Activated CD4-positive, CD25-positive, alpha-beta regulatory T cell (primary cell): ENCODE measurements around the gene BMP2K.
"Not testable (repeated sequence)": the region's sequence is repeated elsewhere in the genome, so short reads cannot be mapped to it uniquely, and the experiment has no call there.

Experiments
- DNase-seq, 4 experiments: peaks; one replicate each; lab custom pipeline; 2025; lab: John Stamatoyannopoulos, UW

The BMP2K gene

GRCh38 chr4:78795594-78796416 lies 19.7 kb downstream of the BMP2K start:
- DNase-seq, result not testable (repeated sequence)

DNA sequence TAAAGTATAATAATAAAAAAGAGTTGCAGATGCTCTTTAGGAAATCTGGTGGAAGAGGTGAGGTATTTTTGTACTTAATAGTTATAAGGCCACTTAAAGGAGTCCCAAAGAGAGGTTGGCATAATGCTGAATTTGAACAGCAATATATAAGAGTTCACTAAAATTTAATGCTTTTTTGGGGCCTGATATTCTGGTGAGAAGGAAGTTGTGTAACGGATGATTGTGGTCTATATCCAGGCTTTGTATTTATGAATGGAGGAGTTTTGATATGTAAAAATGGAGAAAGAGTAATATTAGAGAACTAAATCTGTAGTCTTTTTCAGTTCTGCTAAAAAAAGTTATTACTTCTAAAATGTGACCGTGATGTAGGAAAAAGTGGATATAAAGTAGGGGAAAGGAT lies 20.4 kb downstream of the BMP2K start:
- no peak for DNase-seq

DNA sequence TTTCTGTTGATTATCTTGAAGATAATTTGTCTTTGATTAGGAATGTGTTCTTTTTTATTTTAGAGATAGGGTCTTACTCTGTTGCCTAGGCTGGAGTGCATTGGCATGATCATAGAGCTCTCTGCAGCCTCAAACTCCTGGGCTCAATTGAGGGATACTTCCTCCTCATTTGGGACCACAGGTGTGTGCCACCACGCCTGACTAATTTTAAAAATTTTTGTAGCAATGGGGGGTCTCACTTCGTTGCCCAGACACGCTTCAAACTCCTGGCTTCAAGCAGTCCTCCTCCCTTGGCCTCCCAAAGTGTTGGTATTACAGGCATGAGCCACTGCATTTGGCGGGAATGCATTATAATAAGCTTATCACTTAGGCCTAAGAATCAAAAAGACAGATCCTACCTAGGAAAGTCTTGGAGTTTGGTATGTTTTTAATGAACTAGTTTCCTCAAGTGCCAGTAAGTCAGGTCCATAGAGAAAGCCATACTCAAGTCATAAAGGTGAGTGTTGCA lies 21.7 kb downstream of the BMP2K start:
- no peak for DNase-seq

GRCh38 chr4:78799551-78800495 lies 23.7 kb downstream of the BMP2K start:
- DNase-seq, result no peak

GRCh38 chr4:78800965-78801364 lies 24.8 kb downstream of the BMP2K start:
- DNase-seq, result no peak

DNA sequence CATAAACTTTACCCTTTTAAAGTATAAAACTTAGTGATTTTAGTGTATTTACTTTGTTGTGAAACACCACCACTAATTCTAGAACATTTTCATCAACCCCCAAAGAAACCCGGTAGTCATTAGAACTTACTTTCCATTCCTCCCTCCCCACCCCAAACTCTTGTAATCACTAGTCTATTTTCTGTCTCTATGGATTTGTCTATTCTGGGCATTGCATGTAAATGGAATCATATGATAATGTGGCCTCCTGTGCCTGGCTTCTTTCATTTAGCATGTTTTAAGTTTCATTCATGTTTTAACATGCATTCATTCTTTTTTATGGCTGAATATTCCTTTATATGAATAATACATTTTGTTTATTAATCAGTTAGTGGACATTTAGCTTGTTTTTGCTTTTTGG lies 27.8 kb downstream of the BMP2K start:
- no peak for DNase-seq

DNA sequence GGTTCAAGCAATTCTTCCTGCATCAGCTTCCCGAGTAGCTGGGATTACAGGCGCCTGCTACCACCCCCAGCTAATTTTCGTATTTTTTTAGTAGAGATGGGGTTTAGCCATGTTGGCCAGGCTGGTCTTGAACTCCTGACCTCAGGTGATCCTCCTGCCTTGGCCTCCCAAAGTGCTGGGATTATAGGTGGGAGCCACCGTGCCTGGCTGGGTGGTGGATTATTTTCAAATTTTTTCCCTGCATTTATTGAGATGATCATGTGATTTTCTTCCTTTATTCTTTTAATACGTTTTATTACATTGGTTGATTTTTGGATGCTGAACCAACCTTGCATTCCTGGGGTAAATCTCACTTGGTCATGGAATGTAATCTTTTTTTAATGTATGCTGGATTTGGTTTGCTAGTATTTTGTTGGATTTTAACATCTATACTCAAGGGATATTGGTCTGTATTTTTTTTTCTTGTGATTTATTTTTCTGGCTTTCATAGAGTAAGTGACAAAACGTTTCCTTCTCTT lies 30.9 kb downstream of the BMP2K start:
- no peak for DNase-seq

DNA sequence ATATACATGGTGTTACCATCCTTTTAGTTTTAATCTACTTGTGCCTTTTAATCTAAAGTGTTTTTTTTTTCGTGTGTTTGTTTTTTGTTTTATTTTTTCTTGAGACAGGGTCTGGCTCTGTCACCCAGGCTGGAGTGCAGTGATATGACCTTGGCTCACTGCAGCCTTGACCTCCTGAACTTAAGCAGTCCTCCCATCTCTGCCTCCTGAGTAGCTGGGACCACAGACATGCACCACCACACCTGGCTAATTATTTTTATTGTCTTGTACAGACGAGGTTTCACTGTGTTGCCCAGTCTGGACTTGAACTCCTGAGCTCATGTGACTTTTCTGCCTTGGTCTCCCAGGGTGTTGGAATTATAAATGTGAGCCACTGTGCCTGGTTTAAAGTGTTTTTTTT lies 33.1 kb downstream of the BMP2K start:
- DNase-seq, result no peak

DNA sequence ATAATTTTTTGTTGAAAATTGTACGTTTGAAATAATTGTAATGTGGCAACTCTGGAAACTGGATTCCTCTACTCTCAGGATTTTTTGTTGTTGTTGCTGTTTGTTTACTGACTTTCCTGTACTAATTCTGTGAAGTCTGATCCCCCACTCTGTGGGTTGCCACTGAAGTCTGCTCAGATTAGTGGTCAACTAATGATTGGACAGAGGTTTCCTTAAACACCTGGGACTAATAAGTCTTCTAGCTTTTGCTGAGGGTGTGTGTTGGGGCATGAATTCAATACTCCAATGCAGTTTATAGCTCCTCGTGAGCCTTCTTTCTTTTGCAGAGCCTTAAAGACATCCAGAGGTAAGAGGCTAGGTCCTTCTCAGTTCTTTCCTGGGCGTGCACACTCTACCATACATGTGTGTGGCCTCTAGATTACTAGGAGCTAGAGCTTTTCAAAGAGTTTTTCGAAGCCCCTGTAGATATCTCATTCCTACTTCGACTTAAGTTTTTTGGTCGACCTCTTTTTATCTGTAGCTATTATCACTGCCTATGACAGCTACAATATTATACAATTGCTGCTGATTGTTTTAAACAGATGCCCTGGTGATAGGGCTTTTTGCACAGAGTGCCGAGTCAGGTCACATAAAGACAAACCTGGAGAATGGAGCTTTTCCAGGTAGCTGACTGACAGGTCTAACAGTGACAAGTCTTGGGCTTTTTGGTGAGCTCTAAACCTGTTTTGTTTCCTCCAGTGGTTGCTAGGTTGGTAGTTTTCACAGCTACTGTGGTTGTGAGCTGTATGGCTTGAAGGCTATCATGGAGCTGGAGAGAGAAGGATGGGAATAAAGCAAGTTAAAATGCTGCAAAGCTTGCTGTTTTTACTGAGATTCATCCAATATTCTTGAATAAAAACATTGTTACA lies 34.0 kb downstream of the BMP2K start:
- no peak for DNase-seq

GRCh38 chr4:78811034-78811433 lies 34.9 kb downstream of the BMP2K start:
- DNase-seq, result no peak

- DNase-seq, result no peak
Observed at GRCh38 chr4:78818530-78819079, 42.5 kb downstream of the BMP2K start.

GRCh38 chr4:78824001-78824400 lies 47.9 kb downstream of the BMP2K start:
- DNase-seq, result no peak

- DNase-seq, result no peak
Observed at GRCh38 chr4:78827191-78827590, 51.0 kb downstream of the BMP2K start.

DNA sequence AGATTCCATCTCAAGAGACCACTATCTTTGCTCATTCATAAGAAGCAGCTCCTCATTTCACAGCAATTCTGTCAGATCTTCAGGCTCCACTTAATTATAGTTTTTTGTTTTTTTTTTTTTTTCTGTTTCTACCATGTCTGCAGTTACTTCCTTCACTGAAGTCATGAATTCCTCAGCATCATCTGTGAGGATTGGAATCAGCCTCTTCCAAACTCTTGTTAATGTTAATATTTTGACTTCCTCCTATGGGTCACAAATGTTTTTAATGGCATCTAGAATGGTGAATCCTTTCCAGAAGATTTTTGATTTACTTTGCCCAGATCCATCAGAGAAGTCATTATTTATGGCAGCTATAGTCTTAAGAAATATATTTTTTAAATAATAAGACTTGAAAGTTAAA lies 53.1 kb downstream of the BMP2K start:
- no peak for DNase-seq

DNA sequence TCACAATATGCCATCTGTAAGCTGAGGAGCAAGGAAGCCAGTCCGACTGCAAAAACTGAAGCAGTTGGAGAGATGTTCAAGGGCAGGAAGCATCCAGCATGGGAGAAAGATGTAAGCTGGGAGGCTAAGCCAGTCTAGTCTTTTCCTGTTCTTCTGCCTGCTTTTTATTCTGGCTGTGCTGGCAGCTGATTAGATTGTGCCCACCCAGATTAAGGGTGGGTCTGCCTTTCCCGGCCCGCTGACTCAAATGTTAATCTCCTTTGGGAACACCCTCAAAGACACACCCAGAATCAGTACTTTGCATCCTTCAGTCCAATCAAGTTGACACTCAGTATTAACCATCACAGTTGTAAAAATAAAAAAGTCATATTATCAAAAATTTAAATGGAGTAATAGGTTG lies 63.5 kb downstream of the BMP2K start:
- DNase-seq, result not testable (repeated sequence)

DNA sequence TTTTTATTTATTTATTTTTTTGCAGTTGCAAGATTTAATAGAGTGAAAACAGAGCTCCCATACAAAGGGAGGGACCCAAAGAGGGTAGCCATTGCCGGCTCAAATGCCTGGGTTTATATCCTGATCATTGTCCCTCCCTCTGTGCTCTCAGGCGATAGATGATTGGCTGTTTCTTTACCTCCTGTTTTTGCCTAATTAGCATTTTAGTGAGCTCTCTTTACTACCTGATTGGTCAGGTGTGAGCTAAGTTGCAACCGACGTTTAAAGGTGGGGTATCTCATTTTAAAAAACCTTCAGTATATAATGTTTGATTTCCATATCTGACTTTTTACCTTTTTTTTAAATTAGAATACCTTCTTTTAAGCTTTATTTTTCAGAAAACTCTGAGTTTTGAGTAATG lies 64.1 kb downstream of the BMP2K start:
- DNase-seq, result not testable (repeated sequence)

- DNase-seq, result no peak
Observed at GRCh38 chr4:78845472-78845871, 69.3 kb downstream of the BMP2K start.

DNA sequence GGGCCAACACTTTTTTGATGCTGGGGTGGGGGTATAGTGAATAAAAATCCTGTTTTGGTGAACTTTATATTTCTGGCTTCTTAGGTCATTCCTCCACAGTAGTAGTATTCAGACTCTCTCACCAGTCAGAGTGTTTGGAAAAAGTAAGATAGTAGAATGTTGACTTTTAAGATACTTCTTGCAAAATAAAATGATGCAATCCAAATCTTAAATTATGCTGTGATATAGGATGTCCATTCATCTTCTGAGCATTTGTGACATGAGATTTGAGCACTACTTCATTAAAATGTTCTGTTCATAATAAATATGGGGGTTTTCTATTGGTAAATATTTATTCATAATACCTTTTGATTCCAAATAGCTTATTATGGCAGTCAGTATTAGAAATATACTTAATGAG lies 70.1 kb downstream of the BMP2K start:
- no peak for DNase-seq

DNA sequence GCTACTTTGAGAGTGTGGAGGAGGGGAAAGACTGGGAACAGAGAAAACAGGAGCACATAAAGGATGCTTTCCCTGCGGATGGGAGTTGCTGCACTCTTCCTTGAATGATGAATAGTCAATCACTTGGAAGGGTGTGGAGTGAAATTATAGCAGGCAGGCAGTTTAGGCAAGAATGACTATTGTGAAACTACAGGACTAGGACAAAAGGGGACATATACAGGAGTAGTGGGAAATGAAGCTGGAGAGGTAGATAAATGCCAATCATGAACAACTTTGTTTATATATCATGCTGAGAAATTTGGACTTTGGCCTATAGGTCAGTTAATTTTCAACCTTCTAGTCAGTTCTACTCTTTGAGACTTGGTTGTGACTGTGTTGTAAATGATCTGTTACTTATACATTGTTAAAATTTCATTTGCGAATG lies 86.2 kb downstream of the BMP2K start:
- no peak for DNase-seq

- no peak for DNase-seq
Observed at GRCh38 chr4:78863254-78863869, 87.2 kb downstream of the BMP2K start.

DNA sequence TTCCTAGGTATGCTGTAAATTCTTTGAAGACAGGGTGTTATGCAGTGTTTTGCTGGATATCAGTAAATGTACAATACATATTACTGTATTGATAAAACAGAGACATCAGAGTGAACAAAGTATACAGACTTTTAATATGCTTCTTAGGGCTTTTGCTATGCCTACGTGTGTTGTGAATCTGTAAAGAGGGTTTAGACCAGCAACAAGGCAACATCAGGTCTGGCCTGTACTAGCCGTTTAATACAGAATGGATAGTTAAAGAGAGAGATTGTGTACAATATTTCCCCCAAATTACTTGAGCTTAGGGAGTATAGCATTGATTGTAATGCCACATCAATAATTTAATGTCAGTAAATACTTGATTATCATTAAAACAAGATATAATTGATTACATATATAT lies 87.8 kb downstream of the BMP2K start:
- DNase-seq, result no peak
